Smooth muscle cell (in vitro differentiated cells): Measurements from ENCODE around the gene VPS37B. TPM values are rescaled to one million over a fixed set of nuclear protein-coding genes. Genes with fewer than 3 reads are reported as not detected.

Source experiments
- DNase-seq: peaks from one replicate; lab custom pipeline; 2025; ENCODE audit not compliant: unreplicated experiment; lab: John Stamatoyannopoulos, UW
- H2AFZ ChIP-seq: fragments of 200-600 bp; sonication (generic); 2 replicates; pipeline ENCODE4 v1.6.0; 2016; ENCODE audit warnings: antibody characterized with exemption, low read depth, mild to moderate bottlenecking
- H3F3A ChIP-seq: fragments of 200-600 bp; sonication (generic); 2 replicates; pipeline ENCODE4 v1.6.0; 2017; ENCODE audit warnings: antibody characterized with exemption, low read depth
- H3K27ac ChIP-seq: fragments of 200-600 bp; sonication (generic); 2 replicates; pipeline ENCODE4 v1.5.1; 2016; ENCODE audit warnings: low read depth, mild to moderate bottlenecking
- H3K27me3 ChIP-seq: fragments of 200-600 bp; sonication (generic); 2 replicates; pipeline ENCODE4 v1.6.1; 2016; ENCODE audit warnings: low read depth, mild to moderate bottlenecking
- H3K36me3 ChIP-seq: fragments of 200-600 bp; sonication (generic); 2 replicates; pipeline ENCODE4 v1.5.1; 2016; ENCODE audit warnings: low read depth
- H3K4me1 ChIP-seq: fragments of 200-600 bp; sonication (generic); 2 replicates; pipeline ENCODE4 v1.5.1; 2016; ENCODE audit warnings: low read depth
- H3K4me2 ChIP-seq: fragments of 200-600 bp; sonication (generic); 2 replicates; pipeline ENCODE4 v1.6.0; 2016; ENCODE audit warnings: mild to moderate bottlenecking
- H3K4me3 ChIP-seq: fragments of 200-600 bp; sonication (generic); 2 replicates; pipeline ENCODE4 v1.5.1; 2016; ENCODE audit warnings: mild to moderate bottlenecking
- H3K79me2 ChIP-seq: fragments of 200-600 bp; sonication (generic); 2 replicates; pipeline ENCODE4 v1.6.0; 2016; ENCODE audit warnings: low read depth, mild to moderate bottlenecking
- H3K9ac ChIP-seq: fragments of 200-600 bp; sonication (generic); 2 replicates; pipeline ENCODE4 v1.6.0; 2016; ENCODE audit warnings: low read depth
- H3K9me3 ChIP-seq: fragments of 200-600 bp; sonication (generic); replicated peaks from 2 replicates; pipeline ENCODE4 v1.5.1; 2016; ENCODE audit warnings: low read depth
- H4K20me1 ChIP-seq: fragments of 200-600 bp; sonication (generic); 2 replicates; pipeline ENCODE4 v1.6.0; 2016; ENCODE audit warnings: low read depth
- WGBS: methylation state at CpG from one replicate; pipeline ENCODE4 v1.1.7; 2016; ENCODE audit warnings: low lambda C conversion rate; 5-methylcytosine and 5-hydroxymethylcytosine counted together
- polyA plus RNA-seq: library from polyadenylated mRNA; unstranded; fragments of >200 nt; fragmentation: Nextera tagmentation; extraction: Ambion mirVana; gene quantifications from 2 replicates; pipeline ENCODE4 v1.2.1, GENCODE V29; 2016
- total RNA-seq: library from RNA; depleted of rRNA; stranded (reverse); fragments of >200 nt; gene quantifications from 2 replicates; pipeline ENCODE4 v1.2.3, GENCODE V29; 2014
- TF ChIP-seq, protein P1 (sequence below): fragments of 200-600 bp; sonication (generic); IDR thresholded peaks from 2 replicates; pipeline ENCODE4 v1.5.1; 2017; ENCODE audit warnings: borderline replicate concordance, mild to moderate bottlenecking, antibody characterized with exemption; ENCODE audit not compliant: insufficient read depth, poor library complexity, severe bottlenecking

The VPS37B gene
- total and polyA plus RNA-seq, 2 experiments from 2014 or later = 20.4 to 25.3 TPM

DNA sequence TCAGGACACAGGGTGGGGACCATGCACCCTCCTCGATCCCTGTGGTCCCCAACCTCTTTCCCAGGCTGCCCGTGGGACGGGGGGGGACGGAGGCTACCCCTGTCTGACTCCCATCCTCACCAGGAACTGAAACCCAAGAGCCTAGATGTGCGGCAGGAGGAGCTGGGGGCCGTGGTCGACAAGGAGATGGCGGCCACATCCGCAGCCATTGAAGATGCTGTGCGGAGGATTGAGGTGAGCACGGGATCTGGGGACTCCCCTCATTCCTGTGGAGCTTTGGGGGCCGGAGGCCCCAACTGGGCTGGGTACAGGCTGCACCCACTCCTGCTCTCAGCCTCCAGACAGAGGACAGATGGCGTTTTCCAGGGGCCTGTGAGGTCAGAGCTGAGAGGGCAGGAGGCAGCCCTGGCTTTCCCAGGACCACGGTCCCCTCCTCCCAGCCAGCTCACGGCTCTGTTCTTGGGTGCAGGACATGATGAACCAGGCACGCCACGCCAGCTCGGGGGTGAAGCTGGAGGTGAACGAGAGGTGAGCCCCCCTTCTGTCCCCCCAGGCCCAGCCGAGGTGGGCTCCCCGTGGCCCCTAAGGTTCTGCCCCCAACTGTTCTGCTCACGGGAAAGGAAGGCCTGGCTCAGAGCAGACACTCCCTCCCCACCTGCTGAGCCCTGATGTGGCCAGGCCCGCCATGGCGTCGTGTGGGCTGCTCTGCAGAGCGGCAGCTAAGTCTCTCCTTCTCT lies 36.5 kb downstream of the VPS37B start:
- Histone ChIP-seq H3K4me1 (no peaks in the 10 kb centered on the region), H3K9me3 (no peaks in the 10 kb centered on the region), H3K79me2 (no peaks in the 10 kb centered on the region), H3K4me2 (no peak overlapping the region), H3F3A (no peaks in the 10 kb centered on the region), H3K4me3 (no peak overlapping the region), H4K20me1 (no peaks in the 10 kb centered on the region), H3K27me3 (no peaks in the 10 kb centered on the region), H3K36me3 (no peaks in the 10 kb centered on the region), H3K27ac (no peak overlapping the region), H2AFZ (no peak overlapping the region), H3K9ac (no peak overlapping the region)
- DNase-seq = no peak
- WGBS = 90% methylated on average over 22 of the region's 26 CpGs
- TF ChIP-seq, protein P1, sequence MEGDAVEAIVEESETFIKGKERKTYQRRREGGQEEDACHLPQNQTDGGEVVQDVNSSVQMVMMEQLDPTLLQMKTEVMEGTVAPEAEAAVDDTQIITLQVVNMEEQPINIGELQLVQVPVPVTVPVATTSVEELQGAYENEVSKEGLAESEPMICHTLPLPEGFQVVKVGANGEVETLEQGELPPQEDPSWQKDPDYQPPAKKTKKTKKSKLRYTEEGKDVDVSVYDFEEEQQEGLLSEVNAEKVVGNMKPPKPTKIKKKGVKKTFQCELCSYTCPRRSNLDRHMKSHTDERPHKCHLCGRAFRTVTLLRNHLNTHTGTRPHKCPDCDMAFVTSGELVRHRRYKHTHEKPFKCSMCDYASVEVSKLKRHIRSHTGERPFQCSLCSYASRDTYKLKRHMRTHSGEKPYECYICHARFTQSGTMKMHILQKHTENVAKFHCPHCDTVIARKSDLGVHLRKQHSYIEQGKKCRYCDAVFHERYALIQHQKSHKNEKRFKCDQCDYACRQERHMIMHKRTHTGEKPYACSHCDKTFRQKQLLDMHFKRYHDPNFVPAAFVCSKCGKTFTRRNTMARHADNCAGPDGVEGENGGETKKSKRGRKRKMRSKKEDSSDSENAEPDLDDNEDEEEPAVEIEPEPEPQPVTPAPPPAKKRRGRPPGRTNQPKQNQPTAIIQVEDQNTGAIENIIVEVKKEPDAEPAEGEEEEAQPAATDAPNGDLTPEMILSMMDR = no peak

DNA sequence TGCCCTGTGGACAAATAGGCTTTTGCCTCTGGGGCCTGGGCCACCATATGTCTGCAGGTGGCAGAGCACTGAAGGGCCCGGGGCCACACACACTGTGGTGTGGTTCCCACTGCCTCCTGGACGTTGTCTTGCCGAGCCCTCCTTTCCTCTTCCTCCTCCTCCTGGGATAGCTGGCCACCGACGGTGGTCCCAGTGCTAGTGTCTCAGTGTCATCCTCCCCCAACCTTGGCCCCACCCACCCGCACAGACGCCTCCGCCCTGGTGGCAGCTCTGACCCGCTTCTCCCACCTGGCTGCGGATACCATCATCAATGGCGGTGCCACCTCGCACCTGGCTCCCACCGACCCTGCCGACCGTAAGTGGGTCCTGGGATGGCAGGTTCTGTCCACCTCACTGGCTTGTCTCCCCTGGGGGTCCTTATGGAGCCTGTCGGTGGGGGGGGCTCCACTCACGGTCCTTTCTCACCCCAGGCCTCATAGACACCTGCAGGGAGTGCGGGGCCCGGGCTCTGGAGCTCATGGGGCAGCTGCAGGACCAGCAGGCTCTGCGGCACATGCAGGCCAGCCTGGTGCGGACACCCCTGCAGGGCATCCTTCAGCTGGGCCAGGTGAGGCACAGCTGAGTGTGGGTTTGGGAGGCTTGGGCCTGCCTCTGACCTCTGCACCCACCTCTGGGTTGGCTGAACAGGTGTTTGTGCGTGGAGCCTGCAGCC lies 37.2 kb downstream of the VPS37B start:
- TF ChIP-seq, protein P1 = no peak
- no peak overlapping the region for H3K4me2 ChIP-seq

GRCh38 chr12:122858171-122858570 lies 37.8 kb downstream of the VPS37B start:
- Histone ChIP-seq H3K27me3 (no peaks in the 10 kb centered on the region), H3K4me2 (no peak overlapping the region), H3K36me3 (no peaks in the 10 kb centered on the region), H3K27ac (no peak overlapping the region), H3K9me3 (no peaks in the 10 kb centered on the region), H3K79me2 (no peaks in the 10 kb centered on the region), H2AFZ (no peak overlapping the region), H4K20me1 (no peaks in the 10 kb centered on the region), H3K4me1 (no peaks in the 10 kb centered on the region), H3F3A (no peaks in the 10 kb centered on the region), H3K9ac (no peak overlapping the region), H3K4me3 (no peak overlapping the region)
- TF ChIP-seq, protein P1 = no peak
- WGBS = 93% methylated on average over 14 of the region's 14 CpGs
- no peak for DNase-seq

More for the DNA sequence above, 37.2 kb downstream of the VPS37B start:
- Histone ChIP-seq H3F3A (no peaks in the 10 kb centered on the region), H4K20me1 (no peaks in the 10 kb centered on the region), H3K79me2 (no peaks in the 10 kb centered on the region), H3K4me1 (no peaks in the 10 kb centered on the region), H3K27me3 (no peaks in the 10 kb centered on the region), H3K9me3 (no peaks in the 10 kb centered on the region), H2AFZ (no peak overlapping the region), H3K9ac (no peak overlapping the region), H3K27ac (no peak overlapping the region), H3K36me3 (no peaks in the 10 kb centered on the region), H3K4me3 (no peak overlapping the region)
- WGBS = 98% methylated on average over 18 of the region's 22 CpGs
- DNase-seq = no peak
